HCT116 (cell line): ENCODE data around the gene CYB5A. TPM values are rescaled to one million over a fixed set of nuclear protein-coding genes. Genes with fewer than 3 reads are reported as not detected.

Source experiments
- ATAC-seq: fragments of 200-7000 bp; cut with Tn5 transposase; 2 replicates; pipeline ENCODE4 v1.9.1; 2020; ENCODE audit warnings: mild to moderate bottlenecking, moderate library complexity
- BruUV-seq: library from RNA; stranded (reverse); fragments of 400-500 nt; replicated peaks from 2 replicates; lab custom pipeline; 2021; lab: Mats Ljungman, UMichigan
- CTCF ChIA-PET: fragments of 300-600 bp; sonication (Branson Sonifier 250); formaldehyde crosslinking; loops from one replicate; lab custom pipeline; 2021; ENCODE audit warnings: antibody characterized with exemption; lab: Charles Lee
- POLR2A ChIA-PET: fragments of 300-600, 350-600 bp; sonication (Branson Sonifier 250); formaldehyde crosslinking; loops from one replicate; lab custom pipeline; 2021; ENCODE audit warnings: antibody characterized with exemption; lab: Charles Lee
- RAD21 ChIA-PET, 2 experiments: fragments of 300-600 bp; sonication (Branson Sonifier 250); formaldehyde crosslinking; loops; one replicate each; lab custom pipeline; 2023; ENCODE audit warnings: low total read pairs in 2 of 2; ENCODE audit not compliant: uncharacterized antibody in 2 of 2, unreplicated experiment in 2 of 2, low non-redundant PET in 1 of 2; lab: Charles Lee
- DNase-seq: peaks from one replicate; pipeline ENCODE4 v3.0.0-alpha.2; 2010; ENCODE audit warnings: low read depth, low spot score
- H2AFZ ChIP-seq: fragments of 200-600 bp; shearing (Covaris generic), sonication (generic); 2 replicates; pipeline ENCODE4 v1.6.1; 2017; ENCODE audit warnings: low read depth, mixed run types, mixed read lengths, antibody characterized with exemption, low read length; ENCODE audit not compliant: poor library complexity, severe bottlenecking
- H3K27ac ChIP-seq: 2 replicates; pipeline ENCODE4 v1.5.1; 2012; ENCODE audit warnings: low read depth, low read length
- H3K27me3 ChIP-seq: fragments of 200-600 bp; sonication (generic); 2 replicates; pipeline ENCODE4 v1.6.1; 2016; ENCODE audit warnings: mixed run types, low read length, mixed read lengths; ENCODE audit not compliant: insufficient read depth
- H3K36me3 ChIP-seq, 2 experiments: fragments of 200-500 bp in 1 of 2; fragments of 200-600 bp in 1 of 2; sonication (Bioruptor generic) in 1 of 2; sonication (generic) in 1 of 2; 2 replicates each; pipeline versions ENCODE4 v1.5.1 to v1.6.1; 2014 to 2016; ENCODE audit warnings: low read length in 2 of 2, inconsistent platforms in 1 of 2, mixed read lengths in 1 of 2, mixed run types in 1 of 2; ENCODE audit not compliant: insufficient read depth in 2 of 2, control insufficient read depth in 1 of 2
- H3K4me1 ChIP-seq, 2 experiments: fragments of 200-600 bp in 1 of 2; sonication (generic) in 1 of 2; 2 replicates each; pipeline versions ENCODE4 v1.5.1 to v1.6.1; 2012 to 2017; ENCODE audit warnings: low read length in 2 of 2, inconsistent platforms in 1 of 2, mild to moderate bottlenecking in 1 of 2, mixed read lengths in 1 of 2, mixed run types in 1 of 2, moderate library complexity in 1 of 2; ENCODE audit not compliant: insufficient read depth in 2 of 2, control insufficient read depth in 1 of 2
- H3K4me2 ChIP-seq: fragments of 200-600 bp; sonication (generic); 2 replicates; pipeline ENCODE4 v1.6.1; 2017; ENCODE audit warnings: mixed run types, low read length, mixed read lengths
- H3K4me3 ChIP-seq, 2 experiments: fragments of 200-600 bp in 1 of 2; sonication (generic) in 1 of 2; replicated peaks in 1 of 2; 2 replicates each; pipeline ENCODE4 v1.5.1; 2011 to 2016; ENCODE audit warnings: low read length in 2 of 2, control low read depth in 1 of 2, low read depth in 1 of 2, mild to moderate bottlenecking in 1 of 2, mixed read lengths in 1 of 2, mixed run types in 1 of 2
- H3K79me2 ChIP-seq: fragments of 200-600 bp; sonication (generic); 2 replicates; pipeline ENCODE4 v1.6.1; 2017; ENCODE audit warnings: mild to moderate bottlenecking, mixed run types, low read length, moderate library complexity, mixed read lengths; ENCODE audit not compliant: insufficient read depth
- H3K9ac ChIP-seq: fragments of 200-600 bp; sonication (generic); 2 replicates; pipeline ENCODE4 v1.6.1; 2016; ENCODE audit warnings: low read length, mixed read lengths
- H3K9me2 ChIP-seq: fragments of 200-600 bp; sonication (generic), shearing (Covaris generic); 2 replicates; pipeline ENCODE4 v1.6.1; 2017; ENCODE audit warnings: mixed run types, mild to moderate bottlenecking, moderate library complexity; ENCODE audit not compliant: insufficient read depth
- H3K9me3 ChIP-seq, 2 experiments: fragments of 200-500 bp in 1 of 2; fragments of 200-600 bp in 1 of 2; sonication (Bioruptor generic) in 1 of 2; sonication (generic) in 1 of 2; 2 replicates each; pipeline ENCODE4 v1.6.1; 2014 to 2017; ENCODE audit warnings: low read length in 2 of 2, mixed read lengths in 2 of 2, inconsistent platforms in 1 of 2, low read depth in 1 of 2, mild to moderate bottlenecking in 1 of 2, mixed run types in 1 of 2, moderate library complexity in 1 of 2; ENCODE audit not compliant: control insufficient read depth in 1 of 2, insufficient read depth in 1 of 2
- H4K20me1 ChIP-seq: fragments of 200-600 bp; sonication (generic), shearing (Covaris generic); 2 replicates; pipeline ENCODE4 v1.6.1; 2017; ENCODE audit warnings: mixed run types, mild to moderate bottlenecking, moderate library complexity; ENCODE audit not compliant: insufficient read depth
- ATF3 ChIP-seq: IDR thresholded peaks from 2 replicates; pipeline ENCODE4 v1.6.1; 2012
- CBX3 ChIP-seq: IDR thresholded peaks from 2 replicates; pipeline ENCODE4 v1.6.1; 2012; ENCODE audit warnings: low read depth
- EZH2 ChIP-seq: fragments of 200-600 bp; sonication (generic); IDR thresholded peaks from 2 replicates; pipeline ENCODE4 v1.6.1; 2017; ENCODE audit warnings: antibody characterized with exemption, mixed run types
- EZH2phosphoT487 ChIP-seq: fragments of 200-600 bp; IDR thresholded peaks from 2 replicates; pipeline ENCODE4 v1.6.1; 2018; ENCODE audit warnings: antibody characterized with exemption, borderline replicate concordance
- FOSL1 ChIP-seq: IDR thresholded peaks from 2 replicates; pipeline ENCODE4 v1.6.1; 2012; ENCODE audit warnings: low read depth
- JUND ChIP-seq: IDR thresholded peaks from 2 replicates; pipeline ENCODE4 v1.6.1; 2012
- POLR2A ChIP-seq: IDR thresholded peaks from 2 replicates; pipeline ENCODE4 v1.7.0; 2011; ENCODE audit warnings: borderline replicate concordance; ENCODE audit not compliant: insufficient read depth, insufficient read length; ENCODE audit errors: extremely low read depth
- POLR2AphosphoS5 ChIP-seq: IDR thresholded peaks from 2 replicates; pipeline ENCODE4 v1.6.1; 2011; ENCODE audit warnings: mild to moderate bottlenecking, low read depth, low read length, moderate library complexity
- RAD21 ChIP-seq: IDR thresholded peaks from 2 replicates; pipeline ENCODE4 v1.6.1; 2012; ENCODE audit warnings: low read depth, mild to moderate bottlenecking
- SP1 ChIP-seq: IDR thresholded peaks from 2 replicates; pipeline ENCODE4 v1.6.1; 2012; ENCODE audit warnings: low read depth
- SRF ChIP-seq: IDR thresholded peaks from 2 replicates; pipeline ENCODE4 v1.6.1; 2012; ENCODE audit warnings: low read depth
- TCF7L2 ChIP-seq: IDR thresholded peaks from 2 replicates; pipeline ENCODE4 v1.7.0; 2011; ENCODE audit warnings: borderline replicate concordance, inconsistent platforms; ENCODE audit not compliant: insufficient read depth, insufficient read length; ENCODE audit errors: extremely low read depth
- YY1 ChIP-seq: IDR thresholded peaks from 2 replicates; pipeline ENCODE4 v1.6.1; 2011; ENCODE audit warnings: low read length, low read depth, moderate library complexity, mild to moderate bottlenecking; ENCODE audit not compliant: insufficient replicate concordance; ENCODE audit errors: extremely low read depth
- ZBTB33 ChIP-seq: IDR thresholded peaks from 2 replicates; pipeline ENCODE4 v1.6.1; 2011; ENCODE audit warnings: mild to moderate bottlenecking, low read length, moderate library complexity; ENCODE audit not compliant: insufficient replicate concordance; ENCODE audit errors: extremely low read depth
- ZNF274 ChIP-seq: fragments of 200-500 bp; sonication (Bioruptor generic); IDR thresholded peaks from 2 replicates; pipeline ENCODE4 v1.6.1; 2014; ENCODE audit warnings: mild to moderate bottlenecking, low read depth, low read length, inconsistent platforms
- intact Hi-C: fragments of 100-400 bp; cut with micrococcal nuclease; formaldehyde crosslinking; loops from 2 replicates; pipeline ENCODE4 v1.10.0; 2022
- total RNA-seq: library from RNA; stranded (reverse); gene quantifications from one replicate; pipeline ENCODE4 v1.2.1, GENCODE V29; 2021; ENCODE audit not compliant: unreplicated experiment
- TF ChIP-seq, protein P1 (sequence below): IDR thresholded peaks from 2 replicates; pipeline ENCODE4 v1.6.1; 2012; ENCODE audit warnings: low read depth

Gene CYB5A
- total RNA-seq, 1 experiment from 2014 or later = 37.7 TPM

- TF ChIP-seq, protein P1, sequence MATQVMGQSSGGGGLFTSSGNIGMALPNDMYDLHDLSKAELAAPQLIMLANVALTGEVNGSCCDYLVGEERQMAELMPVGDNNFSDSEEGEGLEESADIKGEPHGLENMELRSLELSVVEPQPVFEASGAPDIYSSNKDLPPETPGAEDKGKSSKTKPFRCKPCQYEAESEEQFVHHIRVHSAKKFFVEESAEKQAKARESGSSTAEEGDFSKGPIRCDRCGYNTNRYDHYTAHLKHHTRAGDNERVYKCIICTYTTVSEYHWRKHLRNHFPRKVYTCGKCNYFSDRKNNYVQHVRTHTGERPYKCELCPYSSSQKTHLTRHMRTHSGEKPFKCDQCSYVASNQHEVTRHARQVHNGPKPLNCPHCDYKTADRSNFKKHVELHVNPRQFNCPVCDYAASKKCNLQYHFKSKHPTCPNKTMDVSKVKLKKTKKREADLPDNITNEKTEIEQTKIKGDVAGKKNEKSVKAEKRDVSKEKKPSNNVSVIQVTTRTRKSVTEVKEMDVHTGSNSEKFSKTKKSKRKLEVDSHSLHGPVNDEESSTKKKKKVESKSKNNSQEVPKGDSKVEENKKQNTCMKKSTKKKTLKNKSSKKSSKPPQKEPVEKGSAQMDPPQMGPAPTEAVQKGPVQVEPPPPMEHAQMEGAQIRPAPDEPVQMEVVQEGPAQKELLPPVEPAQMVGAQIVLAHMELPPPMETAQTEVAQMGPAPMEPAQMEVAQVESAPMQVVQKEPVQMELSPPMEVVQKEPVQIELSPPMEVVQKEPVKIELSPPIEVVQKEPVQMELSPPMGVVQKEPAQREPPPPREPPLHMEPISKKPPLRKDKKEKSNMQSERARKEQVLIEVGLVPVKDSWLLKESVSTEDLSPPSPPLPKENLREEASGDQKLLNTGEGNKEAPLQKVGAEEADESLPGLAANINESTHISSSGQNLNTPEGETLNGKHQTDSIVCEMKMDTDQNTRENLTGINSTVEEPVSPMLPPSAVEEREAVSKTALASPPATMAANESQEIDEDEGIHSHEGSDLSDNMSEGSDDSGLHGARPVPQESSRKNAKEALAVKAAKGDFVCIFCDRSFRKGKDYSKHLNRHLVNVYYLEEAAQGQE = no peak
- TF ChIP-seq POLR2AphosphoS5 (no peak), ATF3 (no peak), ZNF274 (no peak), CBX3 (no peak), ZBTB33 (no peak), JUND (no peak), SP1 (no peak), TCF7L2 (no peak)
These were observed 61.9 kb downstream of the CYB5A start (continued) for GRCh38 chr18:74229891-74230290.

- no peak overlapping the region for H3K27ac ChIP-seq
- H3K4me3 ChIP-seq = no peak overlapping the region
- DNase-seq = no peak
- no peaks in the 10 kb centered on the region for H3K9me2 ChIP-seq
- TF ChIP-seq ATF3 = no peak
- no peak for TF ChIP-seq RAD21
- no peak for TF ChIP-seq EZH2
- TF ChIP-seq YY1 = no peak
- TF ChIP-seq EZH2phosphoT487 = no peak
- TF ChIP-seq SRF = no peak
- TF ChIP-seq POLR2A = no peak
- TF ChIP-seq SP1 = no peak
- TF ChIP-seq TCF7L2 = no peak
- no peak for TF ChIP-seq FOSL1
- 0 out of 4 replicates have a peak, but pooled peaks cover 0 to 4% of the 10 kb centered on the region in 2 experiments for H3K4me1 ChIP-seq
- no peak overlapping the region for H3K9ac ChIP-seq
- no peaks in the 10 kb centered on the region for H3K27me3 ChIP-seq
- no peaks in the 10 kb centered on the region for H3K79me2 ChIP-seq
- H4K20me1 ChIP-seq = no peaks in the 10 kb centered on the region
- ChIA-PET CTCF (no interaction called here), RAD21 (no interaction called here), POLR2A (no interaction called here)
- BruUV-seq = no TSS peak
- ATAC-seq = no peak
- no peaks in the 10 kb centered on the region for H3K9me3 ChIP-seq
- intact Hi-C loops = no loop called here
- H3K36me3 ChIP-seq = no peaks in the 10 kb centered on the region
- no peak overlapping the region for H3K4me2 ChIP-seq
- no peak overlapping the region for H2AFZ ChIP-seq
These were observed 62.8 kb downstream of the CYB5A start for GRCh38 chr18:74229005-74229404.
